H1 (cell line): ENCODE measurements around the gene TMA7B. TPM values are rescaled to one million over a fixed set of nuclear protein-coding genes. Genes with fewer than 3 reads are reported as not detected.

Experiments
- CTCF ChIA-PET: fragments of 300-600 bp; sonication (Branson Sonifier 250); formaldehyde crosslinking; loops from one replicate; lab custom pipeline; 2021; ENCODE audit not compliant: partially characterized antibody; lab: Charles Lee
- POLR2A ChIA-PET: fragments of 300-600 bp; sonication (Branson Sonifier 250); formaldehyde crosslinking; loops from one replicate; lab custom pipeline; 2021; ENCODE audit warnings: inconsistent platforms; ENCODE audit not compliant: partially characterized antibody; lab: Charles Lee
- DNase-seq, 2 experiments: peaks; one replicate each; pipeline versions ENCODE4 v3.0.0 to v3.0.0-alpha.2; 2010 to 2022; ENCODE audit warnings: low spot score in 2 of 2, low read depth in 1 of 2, mixed read lengths in 1 of 2
- FAIRE-seq: peaks from 2 replicates; lab custom pipeline; 2011; peaks lifted over from hg19 to GRCh38; lab: Jason Lieb, UNC
- H2AFZ ChIP-seq: 2 replicates; pipeline ENCODE4 v1.8.1; 2012; ENCODE audit warnings: low read length, inconsistent platforms
- H2AK5ac ChIP-seq: 2 replicates; pipeline ENCODE4 v1.6.1; 2013; ENCODE audit warnings: low read depth, low read length
- H2BK120ac ChIP-seq: replicated peaks from 2 replicates; pipeline ENCODE3; 2013; ENCODE audit warnings: low read depth, low read length, inconsistent platforms
- H2BK12ac ChIP-seq: 2 replicates; pipeline ENCODE4 v1.6.1; 2013; ENCODE audit warnings: low read depth, low read length
- H2BK15ac ChIP-seq: 2 replicates; pipeline ENCODE4 v1.6.1; 2013; ENCODE audit warnings: low read length
- H2BK20ac ChIP-seq: 2 replicates; pipeline ENCODE4 v1.6.1; 2013; ENCODE audit warnings: low read length
- H2BK5ac ChIP-seq: 2 replicates; pipeline ENCODE4 v1.6.1; 2013; ENCODE audit warnings: low read depth, low read length
- H3K14ac ChIP-seq: 2 replicates; pipeline ENCODE4 v1.6.1; 2013; ENCODE audit warnings: inconsistent platforms; ENCODE audit not compliant: insufficient read length
- H3K18ac ChIP-seq: 2 replicates; pipeline ENCODE4 v1.6.1; 2013; ENCODE audit warnings: low read length; ENCODE audit errors: extremely low read depth
- H3K23ac ChIP-seq: 2 replicates; pipeline ENCODE4 v1.6.1; 2013; ENCODE audit warnings: inconsistent platforms; ENCODE audit not compliant: insufficient read length
- H3K23me2 ChIP-seq: 2 replicates; pipeline ENCODE4 v1.6.1; 2013; ENCODE audit warnings: low read depth, low read length
- H3K27ac ChIP-seq: 2 replicates; pipeline ENCODE4 v1.6.1; 2011; ENCODE audit warnings: low read depth, low read length, inconsistent platforms
- H3K27me3 ChIP-seq, 4 experiments: replicated peaks in 1 of 4; 1 replicate in 1 of 4; 2 replicates in 3 of 4; pipeline versions ENCODE4 v1.6.1 to v1.8.1; 2011 to 2013; ENCODE audit warnings: low read length in 3 of 4, mild to moderate bottlenecking in 3 of 4, inconsistent platforms in 2 of 4, mixed read lengths in 2 of 4, moderate library complexity in 1 of 4; ENCODE audit not compliant: control insufficient read depth in 3 of 4, insufficient read depth in 3 of 4; ENCODE audit errors: extremely low read depth in 1 of 4
- H3K36me3 ChIP-seq, 4 experiments: 2 replicates each; pipeline versions ENCODE4 v1.6.1 to v1.8.1; 2011 to 2013; ENCODE audit warnings: mild to moderate bottlenecking in 4 of 4, low read length in 3 of 4, moderate library complexity in 2 of 4, control low read depth in 1 of 4, inconsistent platforms in 1 of 4; ENCODE audit not compliant: insufficient read depth in 4 of 4, control insufficient read depth in 2 of 4
- H3K4ac ChIP-seq: replicated peaks from 2 replicates; pipeline ENCODE3; 2013; ENCODE audit warnings: low read length, low read depth, mixed read lengths, inconsistent platforms; ENCODE audit not compliant: insufficient read length
- H3K4me1 ChIP-seq, 4 experiments: replicated peaks in 1 of 4; 1 replicate in 1 of 4; 2 replicates in 3 of 4; pipeline versions ENCODE4 v1.6.1 to v1.8.1; 2011 to 2013; ENCODE audit warnings: low read length in 3 of 4, inconsistent platforms in 2 of 4, mixed read lengths in 1 of 4; ENCODE audit not compliant: insufficient read depth in 4 of 4, control insufficient read depth in 3 of 4
- H3K4me2 ChIP-seq, 2 experiments: 2 replicates each; pipeline versions ENCODE4 v1.6.1 to v1.8.1; 2011 to 2013; ENCODE audit warnings: low read depth in 2 of 2, low read length in 2 of 2, control low read depth in 1 of 2, inconsistent platforms in 1 of 2, mild to moderate bottlenecking in 1 of 2; ENCODE audit not compliant: insufficient read depth in 1 of 2
- H3K4me3 ChIP-seq, 4 experiments: fragments of 200-600, 300-600 bp in 1 of 4; sonication (generic), shearing (Covaris generic), sonication (Bioruptor Twin) in 1 of 4; 2 replicates each; pipeline versions ENCODE4 v1.5.1 to v1.8.1; 2011 to 2016; ENCODE audit warnings: low read length in 4 of 4, low read depth in 3 of 4, control low read depth in 2 of 4, inconsistent platforms in 2 of 4, mild to moderate bottlenecking in 2 of 4, mixed read lengths in 1 of 4, moderate library complexity in 1 of 4; ENCODE audit not compliant: insufficient read depth in 2 of 4; ENCODE audit errors: extremely low read depth in 1 of 4
- H3K56ac ChIP-seq: replicated peaks from 2 replicates; pipeline ENCODE3; 2013; ENCODE audit warnings: low read depth, mild to moderate bottlenecking, mixed read lengths, low read length, inconsistent platforms; ENCODE audit not compliant: insufficient read length
- H3K79me1 ChIP-seq: 2 replicates; pipeline ENCODE4 v1.6.1; 2013; ENCODE audit warnings: low read depth, low read length, control low read depth
- H3K79me2 ChIP-seq, 2 experiments: 2 replicates each; pipeline versions ENCODE4 v1.6.1 to v1.8.1; 2012 to 2013; ENCODE audit warnings: low read length in 2 of 2, mild to moderate bottlenecking in 2 of 2, inconsistent platforms in 1 of 2; ENCODE audit not compliant: insufficient read depth in 2 of 2, control insufficient read depth in 1 of 2
- H3K9ac ChIP-seq, 4 experiments: replicated peaks in 1 of 4; 1 replicate in 1 of 4; 2 replicates in 3 of 4; pipeline versions ENCODE4 v1.6.1 to v1.8.1; 2011 to 2013; ENCODE audit warnings: low read depth in 3 of 4, low read length in 3 of 4, control low read depth in 2 of 4, mild to moderate bottlenecking in 2 of 4, moderate library complexity in 2 of 4, inconsistent platforms in 1 of 4; ENCODE audit errors: extremely low read depth in 1 of 4
- H3K9me3 ChIP-seq, 2 experiments: 2 replicates each; pipeline versions ENCODE4 v1.6.1 to v1.8.1; 2012 to 2013; ENCODE audit warnings: mild to moderate bottlenecking in 2 of 2, moderate library complexity in 2 of 2, control low read depth in 1 of 2, inconsistent platforms in 1 of 2, low read depth in 1 of 2, low read length in 1 of 2, mixed read lengths in 1 of 2; ENCODE audit not compliant: insufficient read depth in 2 of 2
- H4K20me1 ChIP-seq, 2 experiments: replicated peaks in 1 of 2; 2 replicates each; pipeline versions ENCODE3 to v1.8.1; 2011 to 2013; ENCODE audit warnings: inconsistent platforms in 2 of 2, low read length in 2 of 2, mild to moderate bottlenecking in 1 of 2; ENCODE audit not compliant: insufficient read depth in 2 of 2, control insufficient read depth in 1 of 2
- H4K5ac ChIP-seq: 2 replicates; pipeline ENCODE4 v1.6.1; 2013; ENCODE audit warnings: low read length, low read depth, mixed read lengths, inconsistent platforms; ENCODE audit not compliant: insufficient read length
- H4K8ac ChIP-seq: 2 replicates; pipeline ENCODE4 v1.8.0; 2013; ENCODE audit warnings: mild to moderate bottlenecking, moderate library complexity, low read length, inconsistent platforms; ENCODE audit not compliant: insufficient read depth; ENCODE audit errors: extremely low read depth
- H4K91ac ChIP-seq: replicated peaks from 2 replicates; pipeline ENCODE3; 2013; ENCODE audit warnings: low read length, mixed read lengths, inconsistent platforms; ENCODE audit not compliant: insufficient read length
- CTBP2 ChIP-seq: IDR thresholded peaks from 2 replicates; pipeline ENCODE4 v1.7.0; 2011; ENCODE audit warnings: borderline replicate concordance, mild to moderate bottlenecking, moderate library complexity, mixed read lengths, low read length; ENCODE audit not compliant: insufficient read depth, insufficient read length
- WGBS, 2 experiments: shearing (Covaris generic) in 1 of 2; methylation state at CpG; one replicate each; pipeline versions ENCODE4 v1.1.6 to v1.1.7; 2013 to 2015; ENCODE audit warnings: low lambda C conversion rate in 2 of 2, mixed read lengths in 2 of 2, inconsistent platforms in 1 of 2, low coverage in 1 of 2, missing lambda C conversion rate in 1 of 2; ENCODE audit not compliant: insufficient replicate concordance in 2 of 2, insufficient coverage in 1 of 2, insufficient read length in 1 of 2; ENCODE audit errors: extremely low coverage in 1 of 2, missing lambda C conversion rate in 1 of 2; 5-methylcytosine and 5-hydroxymethylcytosine counted together
- polyA plus RNA-seq, 7 experiments: library from polyadenylated mRNA; depleted of rRNA in 3 of 7; stranded (reverse) in 5 of 7; unstranded in 2 of 7; fragments of >200 nt in 5 of 7; fragments of 200-250 nt in 2 of 7; gene quantifications; 1 replicate in 5 of 7; 2 replicates in 1 of 7; 4 replicates in 1 of 7; pipeline versions ENCODE4 v1.2.1 to v1.2.3, GENCODE V29; 2011 to 2013; ENCODE audit warnings: missing spikeins in 2 of 7, mixed read lengths in 2 of 7
- total RNA-seq: library from RNA; stranded (reverse); fragmentation: NEBNext Ultra II Directional; extraction: Animal tissue kit (Norgen Biotek cat#: 25700); gene quantifications from 2 replicates; pipeline ENCODE4 v1.2.1, GENCODE V29; 2021
- TF ChIP-seq, protein P1 (sequence below): IDR thresholded peaks from 2 replicates; pipeline ENCODE4 v1.6.1; 2012; ENCODE audit warnings: inconsistent platforms

Gene TMA7B
- total and polyA plus RNA-seq, 2 of the 8 experiments (the other 6 are each of a cell fraction or from before 2014, with no cell fraction given): not detected

DNA sequence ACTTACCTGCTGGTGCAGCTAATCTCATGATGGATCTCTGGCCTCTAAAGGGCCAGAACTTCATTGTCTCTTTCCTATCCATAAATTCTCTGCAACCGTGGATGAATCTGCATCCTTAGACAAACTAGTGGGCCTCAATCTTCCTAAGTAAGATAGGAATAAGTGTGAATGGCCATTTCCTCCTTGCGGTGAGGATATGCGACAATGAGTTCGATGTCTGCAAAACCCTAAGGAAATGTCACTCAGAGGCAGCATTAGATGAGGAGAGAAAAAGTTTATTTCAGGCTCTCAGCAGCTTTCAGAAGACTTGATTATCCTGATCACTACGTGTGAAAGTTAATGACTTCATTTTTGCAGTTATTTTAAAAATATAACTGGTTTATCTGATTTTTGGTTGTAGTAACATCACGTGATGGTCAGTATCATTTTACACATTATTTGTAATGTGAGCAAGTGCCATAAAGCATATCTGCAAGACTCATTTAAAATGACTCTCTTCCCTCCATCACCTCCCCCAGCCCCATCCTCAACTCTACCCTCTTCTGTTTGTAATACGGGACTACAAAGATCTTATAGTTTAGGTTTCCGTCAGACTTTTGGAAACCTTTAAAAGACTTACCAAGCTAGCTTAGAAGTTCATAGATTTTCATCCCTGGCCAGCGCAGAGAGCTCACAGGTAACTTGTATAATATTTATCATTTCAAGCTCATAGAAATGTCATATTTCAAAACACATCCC lies 49.2 kb upstream of the TMA7B start:
- H2AFZ ChIP-seq: 0 out of 2 replicates have a peak overlapping the region, but pooled peaks have one; percentile 14
- FAIRE-seq: no peak
- POLR2A ChIA-PET: no interaction called here
- no peak for TF ChIP-seq CTBP2
- TF ChIP-seq, protein P1, sequence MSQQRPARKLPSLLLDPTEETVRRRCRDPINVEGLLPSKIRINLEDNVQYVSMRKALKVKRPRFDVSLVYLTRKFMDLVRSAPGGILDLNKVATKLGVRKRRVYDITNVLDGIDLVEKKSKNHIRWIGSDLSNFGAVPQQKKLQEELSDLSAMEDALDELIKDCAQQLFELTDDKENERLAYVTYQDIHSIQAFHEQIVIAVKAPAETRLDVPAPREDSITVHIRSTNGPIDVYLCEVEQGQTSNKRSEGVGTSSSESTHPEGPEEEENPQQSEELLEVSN: no peak

More for the DNA sequence above, 49.2 kb upstream of the TMA7B start:
- H3K79me2 ChIP-seq: no peaks in the 10 kb centered on the region
- no peaks in the 10 kb centered on the region for H4K20me1 ChIP-seq
- no peaks in the 10 kb centered on the region for H3K23me2 ChIP-seq
- H4K8ac ChIP-seq: no peak overlapping the region
- no peak overlapping the region for H3K4me3 ChIP-seq
- no peak overlapping the region for H3K18ac ChIP-seq
- no peaks in the 10 kb centered on the region for H3K36me3 ChIP-seq
- CTCF ChIA-PET: interaction anchor here (0.9 to 1.5 kb wide), 2 partner anchors 15 to 43 kb away, joined by 4 to 5 read pairs; no protein-coding TSS in a partner anchor
- H3K27me3 ChIP-seq: peaks cover 0 to 1% (median 0%) of the 10 kb centered on the region in 4 experiments; a peak in 1 of 7 replicates
- H3K9ac ChIP-seq: no peak overlapping the region
- no peak overlapping the region for H3K56ac ChIP-seq
- H3K9me3 ChIP-seq: no peaks in the 10 kb centered on the region; a peak in 1 of 4 replicates
- H2BK12ac ChIP-seq: no peak overlapping the region
- 93% methylated on average over 9 of the region's 9 CpGs; no CpG with 5 or more reads in 1 of the 2 experiments for WGBS, 2 experiments
- peaks cover 0 to 7% (median 1%) of the 10 kb centered on the region in 4 experiments; a peak in 6 of 7 replicates for H3K4me1 ChIP-seq
- no peak overlapping the region for H4K5ac ChIP-seq
- no peak overlapping the region for H3K27ac ChIP-seq
- H2BK5ac ChIP-seq: no peak overlapping the region
- no peaks in the 10 kb centered on the region for H3K79me1 ChIP-seq
- H2BK15ac ChIP-seq: no peak overlapping the region
- no peak overlapping the region for H3K4ac ChIP-seq
- no peak for DNase-seq
- H2AK5ac ChIP-seq: no peak overlapping the region
- no peak overlapping the region for H2BK120ac ChIP-seq
- H3K14ac ChIP-seq: no peak overlapping the region
- no peak overlapping the region for H3K23ac ChIP-seq
- H4K91ac ChIP-seq: no peak overlapping the region
- no peak overlapping the region for H2BK20ac ChIP-seq
- no peak overlapping the region for H3K4me2 ChIP-seq
